ENCODE data around the gene ZNF813.

- TF ChIP-seq EP300 (IDR thresholded peaks at IDR 0.05) (no peak), CTCF (IDR thresholded peaks at IDR 0.05) (no peak), POLR2A (IDR thresholded peaks at IDR 0.05) (no peak), POLR2AphosphoS5 (IDR thresholded peaks at IDR 0.05) (no peak)
Measured at GRCh38 chr19:53511357-53511756, 43.8 kb downstream of the ZNF813 start.

Measured in sigmoid colon (tissue), 4 donors.